ENCODE measurements around the gene PANK3.
"Not testable (repeated sequence)": the region's sequence is repeated elsewhere in the genome, so short reads cannot be mapped to it uniquely, and the experiment has no call there.

Gene PANK3

GRCh38 chr5:168578538-168579487 is at the start of gene PANK3:
PANK3 (minus strand) TSS chr5:168579368; CDS start chr5:168579283, 85 bp downstream.
- DNase-seq, result no peak

DNA sequence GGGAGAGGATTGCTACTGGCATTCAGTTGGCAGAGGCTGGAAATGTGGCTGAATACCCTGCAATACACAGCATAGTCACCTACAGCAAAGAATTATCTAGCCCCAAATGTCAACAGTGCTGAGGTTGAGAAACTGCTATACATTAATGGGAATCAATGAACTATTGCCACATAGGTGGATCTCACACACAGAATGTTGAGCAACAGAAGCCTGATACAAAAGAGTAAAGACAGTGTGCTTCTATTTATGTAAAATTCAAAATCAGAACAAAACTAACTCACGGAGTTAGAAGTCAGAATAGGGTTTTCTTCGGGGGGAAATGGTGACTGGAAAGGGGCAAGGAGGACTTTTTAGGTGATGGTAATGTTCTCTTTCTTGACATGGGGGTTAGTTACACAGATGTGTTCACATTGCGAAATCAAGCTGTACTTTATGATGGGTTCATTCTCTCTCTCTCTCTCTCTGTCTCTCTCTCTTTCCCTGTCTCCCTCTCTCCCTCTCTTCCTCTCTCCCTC is 45.7 kb upstream of the PANK3 start:
- no peak for DNase-seq

- DNase-seq, result no peak
These were observed 41.6 kb upstream of the PANK3 start for GRCh38 chr5:168620807-168621206.

GRCh38 chr5:168614661-168615060 is 35.5 kb upstream of the PANK3 start:
- no peak for DNase-seq

GRCh38 chr5:168613996-168614395 is 34.8 kb upstream of the PANK3 start:
- DNase-seq, result no peak

DNA sequence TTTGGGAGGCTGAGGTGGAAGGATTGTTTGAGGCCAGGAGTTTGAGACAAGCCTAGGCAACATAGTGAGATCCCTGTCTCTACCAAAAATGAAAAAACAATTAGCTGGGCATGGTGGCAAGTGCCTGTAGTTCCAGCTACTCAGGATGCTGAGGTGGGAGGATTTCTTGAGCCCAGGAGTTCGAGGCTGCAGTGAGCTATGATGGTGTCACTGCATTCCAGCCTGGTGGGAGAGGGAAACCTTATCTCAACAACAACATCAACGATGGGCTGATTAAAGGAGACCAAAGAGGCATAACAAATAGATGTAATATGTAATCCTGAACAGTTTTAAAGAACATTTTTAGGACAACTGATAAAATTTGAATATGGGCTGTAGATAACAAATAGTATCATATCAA is 34.2 kb upstream of the PANK3 start:
- DNase-seq, result no peak

GRCh38 chr5:168612996-168613395 is 33.8 kb upstream of the PANK3 start:
- DNase-seq, result no peak

DNA sequence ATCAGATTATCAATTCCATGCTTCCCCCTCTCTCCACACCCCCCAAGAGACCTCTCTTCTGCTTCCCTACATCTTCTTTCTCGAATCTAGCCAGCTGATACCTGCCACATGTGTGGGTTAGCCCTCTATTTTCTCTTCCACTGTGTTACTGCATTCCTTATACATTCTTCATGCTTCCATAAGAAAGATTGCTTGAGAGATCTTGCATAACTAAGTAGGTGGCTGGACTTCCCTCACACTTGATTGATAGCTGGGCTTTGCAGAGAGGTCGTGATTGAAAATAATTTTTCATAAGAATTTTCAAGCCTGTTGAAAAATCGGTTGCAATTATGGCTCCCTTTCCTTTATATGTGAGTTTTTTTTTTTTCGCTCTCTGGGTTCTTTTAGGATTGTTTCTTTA is 33.0 kb upstream of the PANK3 start:
- DNase-seq, result no peak

DNA sequence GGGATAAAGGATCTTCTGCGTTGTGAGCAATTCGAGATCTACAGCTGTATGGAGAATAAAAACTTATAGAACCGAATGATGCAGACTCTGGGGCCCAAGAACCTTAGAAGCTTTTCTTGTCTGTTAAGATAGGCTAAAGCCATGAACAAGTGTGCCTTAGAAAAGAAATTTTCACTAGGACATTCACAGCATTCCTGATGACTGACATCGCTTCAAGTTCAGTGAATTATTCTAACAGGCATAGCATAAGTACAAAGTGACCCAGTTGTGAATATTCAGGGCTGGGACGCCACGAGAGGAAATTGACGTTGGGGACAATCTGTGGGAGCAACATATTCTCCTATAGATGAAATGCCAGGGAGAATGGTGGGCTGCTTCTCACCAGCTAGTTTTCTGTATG is 32.0 kb upstream of the PANK3 start:
- no peak for DNase-seq

- DNase-seq, result no peak
These were observed 30.8 kb upstream of the PANK3 start for GRCh38 chr5:168609806-168610482.

- DNase-seq, result no peak
These were observed 29.7 kb upstream of the PANK3 start for GRCh38 chr5:168608821-168609220.

DNA sequence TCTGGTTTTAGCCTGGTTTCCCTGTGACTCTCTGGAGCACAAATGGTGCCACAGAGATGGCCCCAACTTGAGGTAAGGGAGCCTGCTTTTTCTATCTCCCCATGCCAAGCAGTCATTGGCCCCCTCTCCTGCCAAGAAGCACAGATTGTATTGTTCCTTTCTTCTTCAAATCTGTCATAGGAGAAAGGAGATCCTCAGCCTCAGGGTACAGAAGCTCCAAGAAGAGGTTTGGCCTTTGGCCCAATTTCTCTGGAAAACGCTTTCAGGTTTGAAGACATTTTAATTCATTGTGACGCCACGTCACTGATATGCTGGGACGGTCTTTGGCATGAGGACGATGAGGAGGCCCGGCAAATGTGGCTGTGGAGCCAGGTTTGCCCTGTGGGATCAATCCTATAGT is 29.2 kb upstream of the PANK3 start:
- DNase-seq, result no peak

GRCh38 chr5:168607946-168608345 is 28.8 kb upstream of the PANK3 start:
- DNase-seq, result no peak

DNA sequence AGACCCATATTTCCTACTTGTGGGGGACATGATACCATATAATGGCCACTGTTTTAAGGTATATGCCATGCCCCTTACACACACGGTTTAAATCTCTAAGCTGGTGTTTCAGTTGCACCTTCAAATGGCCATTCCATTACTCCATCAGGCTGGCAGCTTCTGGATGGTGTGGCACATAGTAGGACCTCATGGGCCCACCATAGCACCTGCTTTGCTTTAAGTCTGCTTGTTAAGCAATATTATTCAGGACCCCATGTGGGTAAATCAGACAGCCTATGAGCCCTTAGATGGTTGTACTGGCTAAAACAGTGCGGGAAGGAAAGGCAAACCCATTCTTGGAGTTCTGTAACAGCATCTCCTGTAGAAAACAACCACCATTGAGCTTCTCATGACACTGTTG is 27.4 kb upstream of the PANK3 start:
- DNase-seq, result no peak

DNA sequence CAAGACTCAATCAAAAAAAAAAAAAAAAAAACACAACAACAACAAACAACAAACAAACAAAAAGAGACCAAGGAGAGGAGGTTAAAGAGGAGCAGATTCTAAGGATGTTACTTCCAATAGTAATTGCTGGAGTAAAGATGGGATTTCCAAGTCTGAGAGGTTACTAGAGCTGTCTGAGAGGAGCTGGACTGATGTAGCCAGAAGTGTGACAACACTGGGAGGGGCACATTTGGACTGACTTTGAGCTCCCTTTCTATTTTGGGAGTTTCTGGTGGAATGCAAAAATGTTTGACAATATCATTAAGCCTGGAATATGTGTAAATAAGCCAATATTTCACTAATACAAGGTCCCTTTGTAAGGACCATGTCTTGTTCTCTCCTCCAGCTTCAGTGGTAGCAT is 25.3 kb upstream of the PANK3 start:
- no peak for DNase-seq

GRCh38 chr5:168603746-168604145 is 24.6 kb upstream of the PANK3 start:
- no peak for DNase-seq

DNA sequence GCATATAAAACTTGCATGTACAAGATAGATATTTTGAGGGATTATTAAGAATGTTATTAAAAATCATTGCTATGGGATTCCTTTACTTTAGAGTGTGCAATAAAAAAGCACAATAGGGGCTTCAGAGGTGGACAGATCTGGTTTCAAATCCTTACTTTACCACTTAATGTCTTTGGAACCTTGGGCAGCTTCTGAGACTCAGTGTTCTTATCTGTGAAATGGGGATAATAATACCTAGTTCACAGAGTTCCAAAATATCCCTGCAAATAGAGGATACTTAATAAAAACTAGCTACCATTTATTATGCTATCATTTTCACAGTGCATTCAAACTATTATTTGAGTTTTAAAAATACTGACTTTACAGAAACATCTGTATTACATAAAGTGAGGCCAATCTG is 23.3 kb upstream of the PANK3 start:
- DNase-seq, result no peak

DNA sequence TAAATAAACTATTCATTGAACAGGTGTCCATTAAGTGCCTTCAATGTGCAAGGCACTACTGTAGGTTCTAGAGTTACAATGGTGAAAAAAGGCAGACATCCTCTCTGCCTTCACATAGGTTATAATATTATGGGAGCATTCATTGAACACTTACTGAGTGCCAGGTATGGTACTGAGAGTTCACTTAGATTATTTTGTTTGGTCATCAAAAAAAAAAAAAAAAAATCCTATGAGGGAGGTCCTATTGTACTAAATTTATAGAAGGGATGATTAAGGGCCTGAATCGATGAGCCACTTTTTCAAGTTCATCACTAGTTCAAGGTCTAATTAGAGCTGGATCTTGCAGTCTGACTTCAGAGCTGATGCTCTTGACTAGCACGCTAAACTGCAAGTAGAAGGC is 22.8 kb upstream of the PANK3 start:
- DNase-seq, result no peak

DNA sequence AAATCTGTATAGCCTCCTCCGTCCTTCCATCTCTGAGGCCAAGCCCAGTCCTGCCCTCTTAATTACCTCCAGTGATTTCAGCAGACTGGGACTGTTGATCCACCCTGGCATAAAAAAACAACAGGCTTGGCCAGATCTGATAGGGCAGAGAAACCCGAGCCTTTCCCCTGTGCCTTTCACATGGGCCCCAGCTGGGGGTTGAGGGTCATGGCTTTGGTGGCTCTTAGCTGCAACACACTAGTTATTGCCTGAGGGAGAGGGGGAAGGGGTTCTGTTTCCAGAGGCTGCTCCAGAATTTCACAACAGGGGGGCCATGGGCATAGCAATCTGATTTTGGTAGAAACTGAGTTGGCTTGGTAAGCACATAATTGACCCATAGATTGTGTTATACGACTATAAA is 21.2 kb upstream of the PANK3 start:
- DNase-seq, result no peak

DNA sequence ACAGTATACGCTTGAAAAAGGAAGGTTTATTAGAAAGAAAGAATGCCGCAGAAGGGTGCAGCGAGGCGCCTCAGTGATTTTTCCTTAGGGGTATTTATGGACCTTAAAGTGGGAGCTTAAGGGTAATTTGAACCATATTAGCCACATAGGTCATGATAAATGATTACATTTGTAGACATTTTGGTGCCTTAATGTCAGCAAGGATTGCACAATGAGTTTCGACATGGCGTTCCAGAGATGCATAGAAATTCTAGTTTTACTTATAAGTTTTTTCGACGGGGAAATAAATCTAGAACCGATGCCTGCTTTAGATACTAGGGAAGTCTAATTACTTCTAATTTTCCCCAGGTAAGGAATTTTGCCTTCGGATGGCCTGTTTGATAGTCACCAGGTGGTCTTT is 20.7 kb upstream of the PANK3 start:
- no peak for DNase-seq

DNA sequence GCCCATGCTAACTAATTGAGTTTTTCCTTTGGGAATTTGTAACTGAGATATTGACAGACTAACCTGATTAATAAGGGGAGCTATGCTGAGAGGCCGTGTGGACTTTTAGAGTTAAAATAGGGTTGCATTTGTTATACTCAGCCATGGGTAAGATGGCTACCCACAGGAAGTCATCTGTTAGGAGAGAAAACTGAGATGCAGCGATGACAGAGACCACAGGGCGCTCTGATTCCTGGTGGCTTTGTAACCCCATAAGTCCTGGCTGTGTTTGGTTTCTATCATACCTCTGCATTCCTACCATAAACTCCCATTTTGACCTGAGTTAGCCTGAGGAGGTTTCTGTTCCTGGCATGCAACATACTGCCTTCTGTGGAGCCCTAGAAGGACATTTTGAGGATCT is 19.5 kb upstream of the PANK3 start:
- DNase-seq, result no peak

GRCh38 chr5:168596927-168597326 is 17.8 kb upstream of the PANK3 start:
- no peak for DNase-seq

DNA sequence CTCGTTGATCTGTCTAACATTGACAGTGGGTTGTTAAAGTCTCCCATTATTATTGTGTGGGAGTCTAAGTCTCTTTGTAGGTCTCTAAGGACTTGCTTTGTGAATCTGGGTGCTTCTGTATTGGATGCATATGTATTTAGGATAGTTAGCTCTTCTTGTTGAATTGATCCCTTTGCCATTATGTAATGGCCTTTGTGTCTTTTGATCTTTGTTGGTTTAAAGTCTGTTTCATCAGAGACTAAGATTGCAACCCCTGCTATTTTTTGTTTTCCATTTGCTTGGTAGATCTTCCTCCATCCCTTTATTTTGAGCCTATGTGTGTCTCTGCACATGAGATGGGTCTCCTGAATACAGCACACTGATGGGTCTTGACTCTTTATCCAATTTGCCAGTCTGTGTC is 17.0 kb upstream of the PANK3 start:
- DNase-seq, result not testable (repeated sequence)

- no peak for DNase-seq
These were observed 12.8 kb upstream of the PANK3 start for GRCh38 chr5:168592014-168592368.
